Fibroblast of villous mesenchyme (primary cell): ENCODE data around the gene RBM28. TPM values are rescaled to one million over a fixed set of nuclear protein-coding genes. Genes with fewer than 3 reads are reported as not detected.

Experiments used
- DNase-seq: peaks from one replicate; pipeline ENCODE4 v3.0.0-alpha.2; 2010; ENCODE audit warnings: low read depth
- H3K4me3 ChIP-seq: 2 replicates; pipeline ENCODE4 v1.5.1; 2011; ENCODE audit warnings: low read depth, mild to moderate bottlenecking, low read length
- total RNA-seq: library from RNA; depleted of rRNA; stranded (reverse); fragments of >200 nt; gene quantifications from 2 replicates; pipeline ENCODE4 v1.2.3, GENCODE V29; 2012
- TF ChIP-seq, protein P1 (sequence below): IDR thresholded peaks from 2 replicates; pipeline ENCODE4 v1.5.1; 2012; ENCODE audit warnings: low read depth, mild to moderate bottlenecking, low read length; ENCODE audit not compliant: insufficient read depth

The RBM28 gene
- total RNA-seq, 1 donor: 7.3 TPM

- no peak for DNase-seq
- TF ChIP-seq, protein P1, sequence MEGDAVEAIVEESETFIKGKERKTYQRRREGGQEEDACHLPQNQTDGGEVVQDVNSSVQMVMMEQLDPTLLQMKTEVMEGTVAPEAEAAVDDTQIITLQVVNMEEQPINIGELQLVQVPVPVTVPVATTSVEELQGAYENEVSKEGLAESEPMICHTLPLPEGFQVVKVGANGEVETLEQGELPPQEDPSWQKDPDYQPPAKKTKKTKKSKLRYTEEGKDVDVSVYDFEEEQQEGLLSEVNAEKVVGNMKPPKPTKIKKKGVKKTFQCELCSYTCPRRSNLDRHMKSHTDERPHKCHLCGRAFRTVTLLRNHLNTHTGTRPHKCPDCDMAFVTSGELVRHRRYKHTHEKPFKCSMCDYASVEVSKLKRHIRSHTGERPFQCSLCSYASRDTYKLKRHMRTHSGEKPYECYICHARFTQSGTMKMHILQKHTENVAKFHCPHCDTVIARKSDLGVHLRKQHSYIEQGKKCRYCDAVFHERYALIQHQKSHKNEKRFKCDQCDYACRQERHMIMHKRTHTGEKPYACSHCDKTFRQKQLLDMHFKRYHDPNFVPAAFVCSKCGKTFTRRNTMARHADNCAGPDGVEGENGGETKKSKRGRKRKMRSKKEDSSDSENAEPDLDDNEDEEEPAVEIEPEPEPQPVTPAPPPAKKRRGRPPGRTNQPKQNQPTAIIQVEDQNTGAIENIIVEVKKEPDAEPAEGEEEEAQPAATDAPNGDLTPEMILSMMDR: no peak
- no peak overlapping the region for H3K4me3 ChIP-seq
Observed at GRCh38 chr7:128270826-128271272, 72.9 kb downstream of the RBM28 start.

DNA sequence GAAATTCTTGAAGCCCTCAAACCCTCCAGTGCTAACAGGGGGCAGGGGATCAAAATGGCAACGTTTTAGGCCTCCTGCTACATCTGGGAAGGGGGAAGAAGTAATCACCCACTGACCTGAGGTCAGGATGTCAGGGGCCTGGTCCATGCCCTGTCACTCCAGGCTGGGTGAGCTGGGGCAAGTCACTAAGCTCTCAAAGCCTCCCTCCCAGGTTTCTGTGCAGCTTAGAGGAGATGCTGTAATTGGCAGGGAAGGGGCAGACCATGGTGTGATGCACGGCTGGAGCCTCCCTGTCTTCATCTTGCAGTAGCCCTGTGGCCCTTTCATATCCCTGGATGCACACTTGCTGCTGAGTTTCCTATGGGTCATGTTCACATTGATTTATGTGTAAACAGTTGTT is 75.5 kb downstream of the RBM28 start:
- TF ChIP-seq, protein P1: no peak
- H3K4me3 ChIP-seq: no peak overlapping the region
- DNase-seq: no peak

DNA sequence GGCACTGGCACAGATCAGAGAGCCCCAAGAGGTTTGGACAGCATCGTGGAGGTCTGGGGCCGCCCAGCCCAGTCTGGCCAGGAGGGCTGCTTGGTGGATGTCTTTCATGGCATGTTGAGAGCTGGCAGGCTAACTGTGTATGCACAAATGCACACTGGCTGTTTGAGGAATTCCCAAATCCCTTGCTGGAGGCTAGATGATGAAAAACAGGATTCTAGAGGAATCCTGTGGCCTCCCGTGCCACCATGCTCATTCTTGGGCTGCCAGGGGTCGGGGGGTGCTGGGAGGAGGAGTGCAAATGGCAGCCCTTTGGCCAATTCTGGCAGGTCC is 76.1 kb downstream of the RBM28 start:
- no peak overlapping the region for H3K4me3 ChIP-seq
- no peak for DNase-seq
- TF ChIP-seq, protein P1: no peak

- DNase-seq: peak; percentile 75
Observed at GRCh38 chr7:128266883-128267594, 76.7 kb downstream of the RBM28 start.

DNA sequence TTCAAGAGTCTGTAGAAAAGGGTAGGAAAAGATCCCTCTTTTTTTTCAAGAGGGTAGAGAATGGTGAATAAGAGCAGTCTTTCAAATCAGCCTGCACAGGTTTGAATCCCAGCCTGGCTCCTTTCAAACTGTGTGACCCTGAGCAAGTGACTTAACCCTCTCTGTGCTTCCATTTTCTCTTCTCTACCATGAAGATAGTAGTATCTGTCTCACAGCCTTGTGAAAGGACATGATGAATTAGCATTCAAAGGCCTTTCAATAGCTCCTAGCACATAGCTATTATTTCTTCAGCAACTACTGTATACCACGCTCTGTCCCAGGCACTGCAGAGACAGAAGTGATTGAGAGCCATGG is 77.2 kb downstream of the RBM28 start:
- peak overlapping the region; percentile 37 for H3K4me3 ChIP-seq
- TF ChIP-seq, protein P1: no peak
- no peak for DNase-seq

More at GRCh38 chr7:128266883-128267594, 76.7 kb downstream of the RBM28 start:
- TF ChIP-seq, protein P1: peak; percentile 24
- H3K4me3 ChIP-seq: peak overlapping the region; percentile 37

DNA sequence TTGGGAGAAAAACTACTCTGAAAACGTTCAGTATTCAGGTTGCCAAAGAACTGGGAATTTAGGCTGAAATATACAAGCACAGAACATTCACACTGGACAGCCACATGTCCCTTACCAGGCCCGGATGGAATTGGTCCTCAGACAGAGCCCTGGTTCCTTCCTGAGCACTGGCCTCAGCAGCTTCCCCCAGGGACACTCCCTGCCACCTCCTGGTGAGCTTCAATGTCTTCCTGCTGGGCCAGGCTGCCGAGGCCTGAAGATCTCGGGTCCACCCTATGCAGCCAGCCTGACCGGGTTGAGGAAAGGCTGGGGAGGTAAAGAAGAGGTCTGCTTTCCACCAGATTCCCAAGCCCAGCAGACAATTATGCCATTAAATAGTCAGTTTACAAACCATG is 77.8 kb downstream of the RBM28 start:
- TF ChIP-seq, protein P1: no peak
- no peak for DNase-seq
- no peak overlapping the region for H3K4me3 ChIP-seq

- TF ChIP-seq, protein P1: no peak
- no peak overlapping the region for H3K4me3 ChIP-seq
- no peak for DNase-seq
Observed at GRCh38 chr7:128265156-128265905, 78.4 kb downstream of the RBM28 start.
